ENCODE data around the gene FLNC. TPM values are rescaled to one million over a fixed set of nuclear protein-coding genes. Genes with fewer than 3 reads are reported as not detected.

FLNC gene
- total RNA-seq, 1 experiment from 2014 or later = 8.0 TPM

DNA sequence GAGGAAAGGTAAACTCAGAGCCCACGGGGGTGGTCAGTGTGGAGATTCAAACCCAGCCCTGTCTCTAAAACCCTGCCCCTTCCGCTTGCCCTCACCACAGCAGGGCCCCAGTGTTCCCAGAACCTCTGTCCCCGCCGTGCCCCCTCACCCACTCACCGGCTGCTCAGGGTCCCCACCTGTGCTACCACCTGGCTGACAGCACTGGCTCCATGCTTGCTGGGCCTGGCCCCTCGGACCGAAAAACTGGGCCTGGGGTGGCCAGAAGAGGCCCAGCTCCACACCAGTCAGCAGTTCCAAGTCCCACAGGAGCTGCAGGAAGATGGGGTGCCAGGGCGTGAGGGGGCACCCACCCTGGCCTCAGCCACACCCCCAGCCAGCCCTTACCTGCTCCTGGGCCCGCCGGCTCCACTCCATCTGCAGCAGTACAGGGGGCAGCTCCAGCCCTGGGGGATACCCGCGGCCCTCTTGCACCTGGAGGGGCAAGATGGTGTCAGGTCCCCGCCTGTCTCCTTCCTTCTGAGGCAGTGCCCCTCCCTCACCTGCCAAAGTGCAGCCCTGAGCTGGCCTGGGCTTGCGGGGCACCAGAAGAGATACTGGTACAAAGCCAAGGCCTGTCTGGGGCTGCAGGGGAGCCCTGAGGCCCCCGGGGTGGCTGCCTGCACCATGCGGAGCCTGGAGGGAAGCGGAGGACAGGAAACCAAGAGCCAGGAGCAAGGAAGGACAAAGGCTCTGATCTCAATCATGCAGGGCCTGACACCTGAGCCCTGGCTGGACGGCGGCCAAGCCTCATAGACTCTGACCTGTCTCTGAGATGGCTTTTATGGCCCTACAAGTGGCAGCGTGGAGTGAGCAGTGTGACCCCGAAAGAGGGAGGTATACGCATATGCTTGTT, 44.2 kb downstream of the FLNC start:
- Mint-ChIP-seq H3K27me3 (ENCODE audit: low read depth) (peaks cover 25% of the 10 kb centered on the region), H3K4me3 (no peak overlapping the region), H3K9me3 (no peaks in the 10 kb centered on the region), H3K27ac (no peak overlapping the region), H3K36me3 (no peaks in the 10 kb centered on the region), H3K4me1 (peaks cover 4% of the 10 kb centered on the region; the same call in 1 of the 2 replicates)
- ATAC-seq = no peak
- ChIA-PET CTCF (interaction anchor here (1.1 to 2.4 kb wide), 4 partner anchors 9 to 14 kb away, joined by 5 to 10 read pairs (median 7); partner anchors contain the start of gene ATP6V1F), POLR2A (interaction anchor here (0.7 kb wide), 2 partner anchors 231 to 819 kb away, joined by 6 read pairs; no protein-coding TSS in a partner anchor)
- TF ChIP-seq ZNF423 (CRISPR knock-in tag; IDR thresholded peaks at IDR 0.05) (0 out of 2 replicates have a peak, but pooled peaks have one; percentile 10), MYBL2 (CRISPR knock-in tag; IDR thresholded peaks at IDR 0.05) (no peak)
- DNase-seq (ENCODE audit: low spot score) = no peak

DNA sequence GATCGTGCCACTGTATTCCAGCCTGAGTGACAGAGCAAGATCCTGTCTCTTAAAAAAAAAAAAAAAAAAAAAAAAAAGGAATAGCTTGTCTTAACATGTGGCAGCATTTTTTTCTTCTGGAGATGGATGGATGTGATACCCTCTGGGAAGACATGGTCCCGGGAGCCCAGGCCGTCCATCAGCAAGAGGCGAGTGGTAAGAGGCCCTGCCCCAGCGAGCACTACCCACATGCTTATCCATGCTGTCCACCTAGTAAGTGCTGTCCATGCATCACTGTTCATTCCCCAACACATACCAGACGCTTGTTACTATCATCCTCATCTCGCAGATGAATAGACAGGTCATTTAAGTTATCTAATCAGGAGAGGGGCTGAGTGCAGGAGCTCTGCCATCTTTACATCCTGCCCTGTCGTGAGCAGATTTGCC, 45.3 kb downstream of the FLNC start:
- DNase-seq (ENCODE audit: low spot score) = no peak
- Mint-ChIP-seq H3K36me3 (no peaks in the 10 kb centered on the region), H3K4me3 (no peak overlapping the region), H3K27ac (0 out of 2 replicates have a peak overlapping the region, but pooled peaks have one; percentile 25), H3K4me1 (no peaks in the 10 kb centered on the region), H3K9me3 (no peaks in the 10 kb centered on the region), H3K27me3 (ENCODE audit: low read depth) (peaks cover 19% of the 10 kb centered on the region)
- TF ChIP-seq, protein P1, sequence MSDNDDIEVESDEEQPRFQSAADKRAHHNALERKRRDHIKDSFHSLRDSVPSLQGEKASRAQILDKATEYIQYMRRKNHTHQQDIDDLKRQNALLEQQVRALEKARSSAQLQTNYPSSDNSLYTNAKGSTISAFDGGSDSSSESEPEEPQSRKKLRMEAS (CRISPR knock-in tag; IDR thresholded peaks at IDR 0.05) = no peak
- TF ChIP-seq ETV6 (CRISPR knock-in tag; IDR thresholded peaks at IDR 0.05) = no peak
- no peak for TF ChIP-seq ATF1 (CRISPR knock-in tag; IDR thresholded peaks at IDR 0.05)
- TF ChIP-seq FOXP4 (CRISPR knock-in tag; IDR thresholded peaks at IDR 0.05) = no peak
- TF ChIP-seq, protein P2, sequence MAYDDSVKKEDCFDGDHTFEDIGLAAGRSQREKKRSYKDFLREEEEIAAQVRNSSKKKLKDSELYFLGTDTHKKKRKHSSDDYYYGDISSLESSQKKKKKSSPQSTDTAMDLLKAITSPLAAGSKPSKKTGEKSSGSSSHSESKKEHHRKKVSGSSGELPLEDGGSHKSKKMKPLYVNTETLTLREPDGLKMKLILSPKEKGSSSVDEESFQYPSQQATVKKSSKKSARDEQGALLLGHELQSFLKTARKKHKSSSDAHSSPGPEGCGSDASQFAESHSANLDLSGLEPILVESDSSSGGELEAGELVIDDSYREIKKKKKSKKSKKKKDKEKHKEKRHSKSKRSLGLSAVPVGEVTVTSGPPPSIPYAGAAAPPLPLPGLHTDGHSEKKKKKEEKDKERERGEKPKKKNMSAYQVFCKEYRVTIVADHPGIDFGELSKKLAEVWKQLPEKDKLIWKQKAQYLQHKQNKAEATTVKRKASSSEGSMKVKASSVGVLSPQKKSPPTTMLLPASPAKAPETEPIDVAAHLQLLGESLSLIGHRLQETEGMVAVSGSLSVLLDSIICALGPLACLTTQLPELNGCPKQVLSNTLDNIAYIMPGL (CRISPR knock-in tag; IDR thresholded peaks at IDR 0.05) = no peak
- no peak for TF ChIP-seq GTF2I (CRISPR knock-in tag; conservative IDR thresholded peaks at IDR 0.05)
- TF ChIP-seq KAT7 (CRISPR knock-in tag; IDR thresholded peaks at IDR 0.05; ENCODE audit: borderline replicate concordance) = no peak
- no peak for TF ChIP-seq RELA (CRISPR knock-in tag; IDR thresholded peaks at IDR 0.05; ENCODE audit: borderline replicate concordance)
- TF ChIP-seq, protein P3, sequence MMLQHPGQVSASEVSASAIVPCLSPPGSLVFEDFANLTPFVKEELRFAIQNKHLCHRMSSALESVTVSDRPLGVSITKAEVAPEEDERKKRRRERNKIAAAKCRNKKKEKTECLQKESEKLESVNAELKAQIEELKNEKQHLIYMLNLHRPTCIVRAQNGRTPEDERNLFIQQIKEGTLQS (CRISPR knock-in tag; conservative IDR thresholded peaks at IDR 0.05) = no peak
- TF ChIP-seq TCF7 (CRISPR knock-in tag; IDR thresholded peaks at IDR 0.05; ENCODE audit: low read depth) = no peak
- no peak for TF ChIP-seq NFE2L1 (CRISPR knock-in tag; IDR thresholded peaks at IDR 0.05)
- TF ChIP-seq FOXP1 (CRISPR knock-in tag; IDR thresholded peaks at IDR 0.05; ENCODE audit: borderline replicate concordance) = no peak
- no peak for TF ChIP-seq IRF2 (CRISPR knock-in tag; IDR thresholded peaks at IDR 0.05; ENCODE audit: borderline replicate concordance, low read depth)
- TF ChIP-seq, protein P4, sequence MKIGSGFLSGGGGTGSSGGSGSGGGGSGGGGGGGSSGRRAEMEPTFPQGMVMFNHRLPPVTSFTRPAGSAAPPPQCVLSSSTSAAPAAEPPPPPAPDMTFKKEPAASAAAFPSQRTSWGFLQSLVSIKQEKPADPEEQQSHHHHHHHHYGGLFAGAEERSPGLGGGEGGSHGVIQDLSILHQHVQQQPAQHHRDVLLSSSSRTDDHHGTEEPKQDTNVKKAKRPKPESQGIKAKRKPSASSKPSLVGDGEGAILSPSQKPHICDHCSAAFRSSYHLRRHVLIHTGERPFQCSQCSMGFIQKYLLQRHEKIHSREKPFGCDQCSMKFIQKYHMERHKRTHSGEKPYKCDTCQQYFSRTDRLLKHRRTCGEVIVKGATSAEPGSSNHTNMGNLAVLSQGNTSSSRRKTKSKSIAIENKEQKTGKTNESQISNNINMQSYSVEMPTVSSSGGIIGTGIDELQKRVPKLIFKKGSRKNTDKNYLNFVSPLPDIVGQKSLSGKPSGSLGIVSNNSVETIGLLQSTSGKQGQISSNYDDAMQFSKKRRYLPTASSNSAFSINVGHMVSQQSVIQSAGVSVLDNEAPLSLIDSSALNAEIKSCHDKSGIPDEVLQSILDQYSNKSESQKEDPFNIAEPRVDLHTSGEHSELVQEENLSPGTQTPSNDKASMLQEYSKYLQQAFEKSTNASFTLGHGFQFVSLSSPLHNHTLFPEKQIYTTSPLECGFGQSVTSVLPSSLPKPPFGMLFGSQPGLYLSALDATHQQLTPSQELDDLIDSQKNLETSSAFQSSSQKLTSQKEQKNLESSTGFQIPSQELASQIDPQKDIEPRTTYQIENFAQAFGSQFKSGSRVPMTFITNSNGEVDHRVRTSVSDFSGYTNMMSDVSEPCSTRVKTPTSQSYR (CRISPR knock-in tag; IDR thresholded peaks at IDR 0.05) = no peak
- no peak for TF ChIP-seq ZBTB21 (CRISPR knock-in tag; IDR thresholded peaks at IDR 0.05; ENCODE audit: borderline replicate concordance)
- ATAC-seq = no peak
- CTCF ChIA-PET = interaction anchor here (1.8 kb wide), 1 partner anchor 16 kb away, joined by 6 read pairs; no protein-coding TSS in a partner anchor
- POLR2A ChIA-PET = interaction anchor here (0.6 kb wide), 1 partner anchor 35 kb away, joined by 3 read pairs; no protein-coding TSS in a partner anchor

Data from WTC11 (cell line).